GM23338 (cell line): ENCODE measurements around the gene WFS1. TPM values are rescaled to one million over a fixed set of nuclear protein-coding genes. Genes with fewer than 3 reads are reported as not detected.

ENCODE experiments used
- ATAC-seq: fragments of 200-7000 bp; cut with Tn5 transposase; 3 replicates; pipeline ENCODE4 v1.9.1; 2020
- DNase-seq: peaks from one replicate; pipeline ENCODE4 v3.0.0-alpha.2; 2015; ENCODE audit warnings: low spot score
- H2AFZ ChIP-seq: fragments of 200-600 bp; sonication (generic); 2 replicates; pipeline ENCODE4 v1.8.0; 2016; ENCODE audit warnings: antibody characterized with exemption, mild to moderate bottlenecking, moderate library complexity
- H3F3A ChIP-seq: fragments of 200-600 bp; sonication (generic); replicated peaks from 2 replicates; pipeline ENCODE4 v1.8.0; 2017; ENCODE audit warnings: antibody characterized with exemption, mixed run types, low read depth
- H3K27ac ChIP-seq: fragments of 200-600 bp; sonication (generic); 2 replicates; pipeline ENCODE4 v1.6.1; 2016; ENCODE audit warnings: low read depth
- H3K27me3 ChIP-seq: fragments of 200-600 bp; sonication (generic); 2 replicates; pipeline ENCODE4 v1.8.0; 2016; ENCODE audit warnings: mild to moderate bottlenecking, mixed run types, moderate library complexity; ENCODE audit not compliant: insufficient read depth
- H3K36me3 ChIP-seq: fragments of 200-600 bp; sonication (generic); 2 replicates; pipeline ENCODE4 v1.8.0; 2016; ENCODE audit warnings: mild to moderate bottlenecking; ENCODE audit not compliant: insufficient read depth
- H3K4me1 ChIP-seq: fragments of 200-600 bp; sonication (generic); 2 replicates; pipeline ENCODE4 v1.8.0; 2016; ENCODE audit warnings: mild to moderate bottlenecking, moderate library complexity; ENCODE audit not compliant: insufficient read depth
- H3K4me2 ChIP-seq: fragments of 200-600 bp; sonication (generic); 2 replicates; pipeline ENCODE4 v1.7.1; 2017; ENCODE audit warnings: mixed run types
- H3K4me3 ChIP-seq: fragments of 200-600 bp; sonication (generic); 2 replicates; pipeline ENCODE4 v1.6.1; 2016; ENCODE audit warnings: mixed run types
- H3K79me2 ChIP-seq: fragments of 200-600 bp; sonication (generic); replicated peaks from 2 replicates; pipeline ENCODE4 v1.8.0; 2017; ENCODE audit warnings: mild to moderate bottlenecking; ENCODE audit not compliant: insufficient read depth
- H3K9me2 ChIP-seq: fragments of 200-600 bp; sonication (generic); 2 replicates; pipeline ENCODE4 v1.8.0; 2017; ENCODE audit not compliant: insufficient read depth
- H4K20me1 ChIP-seq: fragments of 200-600 bp; sonication (generic); replicated peaks from 2 replicates; pipeline ENCODE4 v1.8.0; 2017; ENCODE audit warnings: mild to moderate bottlenecking; ENCODE audit not compliant: insufficient read depth
- H3K27ac Mint-ChIP-seq: 2 replicates; pipeline ENCODE4 v1.8.0; 2020; ENCODE audit warnings: inconsistent platforms, mild to moderate bottlenecking, moderate library complexity, mixed read lengths
- H3K27me3 Mint-ChIP-seq: 3 replicates; pipeline ENCODE4 v1.8.0; 2022; ENCODE audit warnings: low read depth, mild to moderate bottlenecking, moderate library complexity, mixed read lengths, inconsistent platforms; ENCODE audit not compliant: insufficient read depth, poor library complexity
- H3K36me3 Mint-ChIP-seq: 3 replicates; pipeline ENCODE4 v1.8.0; 2021; ENCODE audit warnings: low read depth, mild to moderate bottlenecking, inconsistent platforms, moderate library complexity, mixed read lengths
- H3K4me1 Mint-ChIP-seq: 3 replicates; pipeline ENCODE4 v1.8.0; 2020; ENCODE audit warnings: mild to moderate bottlenecking, inconsistent platforms, mixed read lengths
- H3K4me3 Mint-ChIP-seq: 3 replicates; pipeline ENCODE4 v1.8.0; 2021; ENCODE audit warnings: moderate library complexity, mild to moderate bottlenecking, inconsistent platforms, mixed read lengths
- H3K9me3 Mint-ChIP-seq: 3 replicates; pipeline ENCODE4 v1.8.0; 2020; ENCODE audit warnings: moderate library complexity, mild to moderate bottlenecking, inconsistent platforms, mixed read lengths
- CREB1 ChIP-seq: fragments of 250-450 bp; sonication (Bioruptor Pico); IDR thresholded peaks from 2 replicates; pipeline ENCODE4 v1.5.0; 2020; ENCODE audit warnings: low read depth, mild to moderate bottlenecking, moderate library complexity
- CTCF ChIP-seq, 2 experiments: fragments of 200-600 bp in 1 of 2; sonication (generic) in 1 of 2; conservative IDR thresholded peaks; 2 replicates each; pipeline versions ENCODE4 v1.5.1 to v1.6.1; 2016 to 2017; ENCODE audit warnings: antibody characterized with exemption in 2 of 2, low read depth in 2 of 2, mild to moderate bottlenecking in 2 of 2, moderate library complexity in 1 of 2
- EZH2phosphoT487 ChIP-seq: fragments of 200-600 bp; sonication (generic); IDR thresholded peaks from one replicate; pipeline ENCODE4 v1.8.1; 2018; ENCODE audit warnings: antibody characterized with exemption; ENCODE audit not compliant: unreplicated experiment
- JUNB ChIP-seq: IDR thresholded peaks from one replicate; pipeline ENCODE4 v1.6.1; 2016; ENCODE audit warnings: antibody characterized with exemption; ENCODE audit not compliant: unreplicated experiment
- REST ChIP-seq: IDR thresholded peaks from one replicate; pipeline ENCODE4 v1.6.1; 2018; ENCODE audit warnings: antibody characterized with exemption; ENCODE audit not compliant: unreplicated experiment
- STAT1 ChIP-seq: IDR thresholded peaks from one replicate; pipeline ENCODE4 v1.6.1; 2016; ENCODE audit warnings: antibody characterized with exemption; ENCODE audit not compliant: unreplicated experiment
- ZNF462 ChIP-seq: fragments of 250-450 bp; sonication (Bioruptor Pico); IDR thresholded peaks from 2 replicates; pipeline ENCODE4 v1.5.0; 2020; ENCODE audit warnings: mild to moderate bottlenecking, moderate library complexity
- polyA plus RNA-seq: library from polyadenylated mRNA; unstranded; fragments of >200 nt; fragmentation: Nextera tagmentation; extraction: Ambion mirVana; gene quantifications from 2 replicates; pipeline ENCODE4 v1.2.1, GENCODE V29; 2016
- total RNA-seq: library from RNA; depleted of rRNA; stranded (reverse); fragments of >200 nt; shearing (Covaris generic); gene quantifications from 2 replicates; pipeline ENCODE4 v1.2.3, GENCODE V29; 2014

The WFS1 gene
- total and polyA plus RNA-seq, 2 experiments from 2014 or later: 24.7 to 45.4 TPM

- no peaks in the 10 kb centered on the region for H3K36me3 ChIP-seq
- peak overlapping the region; percentile 95 for H3K4me3 ChIP-seq
- H3K9me2 ChIP-seq: no peaks in the 10 kb centered on the region
- H3K36me3 Mint-ChIP-seq: no peaks in the 10 kb centered on the region
- H2AFZ ChIP-seq: peak overlapping the region; percentile 98
- H3K27ac Mint-ChIP-seq: peak overlapping the region; percentile 71; the same call in 1 of the 2 replicates
- no peak overlapping the region for H3K27ac ChIP-seq
- H3K27me3 ChIP-seq: peaks cover 14% of the 10 kb centered on the region
- peaks cover 4% of the 10 kb centered on the region; the same call in 1 of the 3 replicates for H3K9me3 Mint-ChIP-seq
- H3F3A ChIP-seq: 0 out of 2 replicates have a peak, but pooled peaks cover 3% of the 10 kb centered on the region
- H3K4me2 ChIP-seq: peak overlapping the region; percentile 92
- ATAC-seq (peak; percentile 42), DNase-seq (peak; percentile 59)
- H3K27me3 Mint-ChIP-seq: peaks cover 4% of the 10 kb centered on the region
- H4K20me1 ChIP-seq: no peaks in the 10 kb centered on the region
- no peaks in the 10 kb centered on the region for H3K4me1 ChIP-seq
- peaks cover 9% of the 10 kb centered on the region for H3K4me1 Mint-ChIP-seq
- peak overlapping the region; percentile 88 for H3K4me3 Mint-ChIP-seq
- no peaks in the 10 kb centered on the region for H3K79me2 ChIP-seq
- TF ChIP-seq CTCF (conservative IDR thresholded peaks at IDR 0.05; ENCODE audit: low read depth in 2 of 2) (no peak), STAT1 (no peak), EZH2phosphoT487 (no peak)
Observed at GRCh38 chr4:6221301-6221850, 48.3 kb upstream of the WFS1 start.

GRCh38 chr4:6221851-6222760, 47.5 kb upstream of the WFS1 start:
- Histone ChIP-seq H3K27me3 (peaks cover 14% of the 10 kb centered on the region), H4K20me1 (no peaks in the 10 kb centered on the region), H3K27ac (no peak overlapping the region), H3K9me2 (no peaks in the 10 kb centered on the region), H3K79me2 (no peaks in the 10 kb centered on the region), H3K4me1 (no peaks in the 10 kb centered on the region), H3K4me2 (peak overlapping the region; percentile 92), H3F3A (0 out of 2 replicates have a peak, but pooled peaks cover 3% of the 10 kb centered on the region), H3K36me3 (no peaks in the 10 kb centered on the region), H2AFZ (peak overlapping the region; percentile 98), H3K4me3 (peak overlapping the region; percentile 95)
- H3K4me3 Mint-ChIP-seq: peak overlapping the region; percentile 88
- peaks cover 9% of the 10 kb centered on the region for H3K4me1 Mint-ChIP-seq
- H3K27me3 Mint-ChIP-seq: peaks cover 6% of the 10 kb centered on the region
- H3K9me3 Mint-ChIP-seq: peaks cover 4% of the 10 kb centered on the region; the same call in 1 of the 3 replicates
- no peaks in the 10 kb centered on the region for H3K36me3 Mint-ChIP-seq
- DNase-seq (peak; percentile 88), ATAC-seq (peak; percentile 70)
- H3K27ac Mint-ChIP-seq: peak overlapping the region; percentile 71; the same call in 1 of the 2 replicates
- TF ChIP-seq REST: peak; percentile 29
- TF ChIP-seq CREB1 (CRISPR knock-in tag): no peak
- no peak for TF ChIP-seq JUNB
- TF ChIP-seq STAT1: no peak
- no peak for TF ChIP-seq ZNF462 (CRISPR knock-in tag)
